Measurements from ENCODE around the gene FAM131C. TPM values are rescaled to one million over a fixed set of nuclear protein-coding genes. Genes with fewer than 3 reads are reported as not detected.
"Not testable (repeated sequence)": the region's sequence is repeated elsewhere in the genome, so short reads cannot be mapped to it uniquely, and the experiment has no call there.

The FAM131C gene
- total RNA-seq, 1 donor from 2014 or later, result 1.9 TPM

DNA sequence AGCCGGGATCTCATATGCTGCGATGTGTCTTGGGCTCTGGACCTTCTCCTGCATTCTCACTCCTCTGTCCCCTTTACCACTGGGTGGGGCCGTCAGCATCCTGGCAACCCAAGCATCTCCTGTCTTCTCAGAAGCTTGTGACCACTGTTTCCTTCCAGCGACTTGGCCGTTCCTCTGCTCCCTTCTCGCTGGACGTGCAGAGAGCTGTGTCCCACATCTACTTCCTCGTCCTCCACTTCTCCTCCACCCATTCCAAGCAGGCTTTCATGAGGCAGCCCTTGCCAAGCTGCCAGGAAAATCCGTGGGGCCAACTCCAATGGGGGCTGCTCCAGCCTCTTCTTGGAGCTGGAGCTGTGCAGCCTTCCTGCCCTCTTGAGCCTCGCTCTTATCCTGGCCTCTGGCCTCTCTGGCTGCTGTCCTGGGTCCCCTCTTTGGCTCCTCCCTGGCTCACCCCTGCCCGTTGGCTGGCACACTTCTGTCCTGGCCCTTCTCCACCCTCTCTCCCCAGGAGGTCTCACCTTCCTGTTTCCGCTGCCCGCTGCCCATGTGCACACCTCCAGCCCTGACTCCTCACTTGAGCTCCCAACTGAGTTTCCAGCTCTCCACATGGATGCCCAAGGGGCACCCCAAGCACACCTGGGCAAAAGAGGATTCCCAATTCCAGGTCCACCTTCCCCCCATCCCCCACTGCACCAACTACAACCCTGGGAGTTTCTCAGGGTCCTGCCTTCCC lies 8.7 kb downstream of the FAM131C start:
- H3K4me1 Mint-ChIP-seq, result peaks cover 20% of the 10 kb centered on the region
- H3K4me3 Mint-ChIP-seq, result no peak overlapping the region
- no peak overlapping the region for H3K27ac Mint-ChIP-seq
- no peak for DNase-seq (ENCODE audit: low spot score in 2 of 2, unreplicated experiment in 2 of 2)
- TF ChIP-seq CTCF (IDR thresholded peaks at IDR 0.05; ENCODE audit: unreplicated experiment), result no peak
- no peaks in the 10 kb centered on the region for H3K9me3 Mint-ChIP-seq
- no peaks in the 10 kb centered on the region for H3K27me3 Mint-ChIP-seq (ENCODE audit: low read depth)
- H3K36me3 Mint-ChIP-seq, result no peaks in the 10 kb centered on the region

GRCh38 chr1:16063921-16064320 lies 9.5 kb downstream of the FAM131C start:
- DNase-seq (ENCODE audit: low spot score in 2 of 2, unreplicated experiment in 2 of 2), result no peak
- Mint-ChIP-seq H3K4me1 (peaks cover 20% of the 10 kb centered on the region), H3K27ac (no peak overlapping the region), H3K4me3 (no peak overlapping the region), H3K9me3 (no peaks in the 10 kb centered on the region), H3K36me3 (no peaks in the 10 kb centered on the region), H3K27me3 (ENCODE audit: low read depth) (no peaks in the 10 kb centered on the region)
- no peak for TF ChIP-seq CTCF (IDR thresholded peaks at IDR 0.05; ENCODE audit: unreplicated experiment)

- H3K27me3 Mint-ChIP-seq (ENCODE audit: low read depth), result no peaks in the 10 kb centered on the region
- H3K27ac Mint-ChIP-seq, result no peak overlapping the region
- TF ChIP-seq CTCF (IDR thresholded peaks at IDR 0.05; ENCODE audit: unreplicated experiment), result no peak
- H3K4me1 Mint-ChIP-seq, result peaks cover 20% of the 10 kb centered on the region
- DNase-seq (ENCODE audit: low spot score in 2 of 2, unreplicated experiment in 2 of 2), result no peak
- H3K4me3 Mint-ChIP-seq, result no peak overlapping the region
- no peaks in the 10 kb centered on the region for H3K36me3 Mint-ChIP-seq
- no peaks in the 10 kb centered on the region for H3K9me3 Mint-ChIP-seq
These were observed 10.1 kb downstream of the FAM131C start for GRCh38 chr1:16063226-16063829.

- not testable (repeated sequence) for DNase-seq (ENCODE audit: low spot score in 2 of 2, unreplicated experiment in 2 of 2); H3K27me3 Mint-ChIP-seq (ENCODE audit: low read depth); H3K9me3 Mint-ChIP-seq; H3K27ac Mint-ChIP-seq; H3K4me3 Mint-ChIP-seq; H3K36me3 Mint-ChIP-seq
- peaks cover 18% of the 10 kb centered on the region for H3K4me1 Mint-ChIP-seq
These were observed 10.8 kb downstream of the FAM131C start for GRCh38 chr1:16062687-16063075.

GRCh38 chr1:16061989-16062686 lies 11.3 kb downstream of the FAM131C start:
- not testable (repeated sequence) for H3K27me3 Mint-ChIP-seq (ENCODE audit: low read depth); H3K27ac Mint-ChIP-seq

DNA sequence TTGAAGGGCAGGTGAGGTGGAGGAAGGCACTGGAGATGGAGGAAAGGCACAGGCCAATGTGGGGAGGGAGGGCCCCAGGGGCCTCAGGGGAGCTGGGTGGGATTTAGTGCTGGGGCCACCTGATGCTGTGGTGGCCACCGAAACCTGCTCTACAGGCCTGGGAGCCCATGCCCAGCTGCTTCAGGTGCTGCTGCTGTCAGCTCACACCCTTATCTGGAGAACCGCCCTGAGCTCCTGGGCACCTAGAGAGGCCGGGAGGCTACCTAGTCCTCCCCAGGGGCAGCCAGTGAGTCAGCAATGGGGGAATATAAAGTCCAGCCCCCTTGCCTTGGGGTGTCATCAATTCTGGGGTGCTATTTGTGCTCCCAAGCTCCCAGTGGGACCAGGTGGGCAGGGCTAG lies 12.2 kb downstream of the FAM131C start:
- H3K36me3 Mint-ChIP-seq, result no peaks in the 10 kb centered on the region
- H3K4me1 Mint-ChIP-seq, result peaks cover 14% of the 10 kb centered on the region
- no peak for DNase-seq (ENCODE audit: low spot score in 2 of 2, unreplicated experiment in 2 of 2)
- no peak overlapping the region for H3K27ac Mint-ChIP-seq
- H3K27me3 Mint-ChIP-seq (ENCODE audit: low read depth), result peaks cover 1% of the 10 kb centered on the region
- no peak overlapping the region for H3K4me3 Mint-ChIP-seq
- TF ChIP-seq CTCF (IDR thresholded peaks at IDR 0.05; ENCODE audit: unreplicated experiment), result no peak
- no peaks in the 10 kb centered on the region for H3K9me3 Mint-ChIP-seq

More at GRCh38 chr1:16061989-16062686, 11.3 kb downstream of the FAM131C start:
- not testable (repeated sequence) for H3K9me3 Mint-ChIP-seq; DNase-seq (ENCODE audit: low spot score in 2 of 2, unreplicated experiment in 2 of 2); H3K36me3 Mint-ChIP-seq; H3K4me3 Mint-ChIP-seq
- peaks cover 14% of the 10 kb centered on the region for H3K4me1 Mint-ChIP-seq

- not testable (repeated sequence) for H3K27ac Mint-ChIP-seq; H3K36me3 Mint-ChIP-seq; H3K4me3 Mint-ChIP-seq; H3K9me3 Mint-ChIP-seq; H3K27me3 Mint-ChIP-seq (ENCODE audit: low read depth); DNase-seq (ENCODE audit: low spot score in 2 of 2, unreplicated experiment in 2 of 2)
- H3K4me1 Mint-ChIP-seq, result peaks cover 12% of the 10 kb centered on the region
These were observed 14.9 kb downstream of the FAM131C start for GRCh38 chr1:16058394-16059120.

GRCh38 chr1:16057314-16057915 lies 16.0 kb downstream of the FAM131C start:
- H3K27me3 Mint-ChIP-seq (ENCODE audit: low read depth); H3K4me3 Mint-ChIP-seq; H3K36me3 Mint-ChIP-seq; H3K9me3 Mint-ChIP-seq; DNase-seq (ENCODE audit: low spot score in 2 of 2, unreplicated experiment in 2 of 2); H3K27ac Mint-ChIP-seq: not testable (repeated sequence)
- H3K4me1 Mint-ChIP-seq, result peaks cover 12% of the 10 kb centered on the region

DNA sequence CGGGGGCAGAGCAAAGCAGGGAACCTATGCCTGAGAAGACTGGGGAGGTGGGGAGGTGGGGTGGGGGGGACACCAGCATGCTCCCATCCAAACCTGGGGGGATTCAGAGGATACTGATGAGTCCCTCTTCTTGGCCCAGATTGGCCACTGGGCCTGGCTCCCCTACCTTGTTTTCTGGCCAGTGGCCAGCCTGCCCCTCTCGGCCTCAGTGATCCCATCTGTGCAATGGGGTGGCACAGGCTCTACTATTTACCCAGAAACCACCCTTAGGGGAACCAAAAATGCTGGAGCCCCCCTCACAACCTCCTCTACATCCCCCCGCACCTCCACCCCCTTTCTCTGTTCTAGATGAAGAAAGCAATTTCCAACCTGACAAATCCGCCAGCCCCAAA lies 16.9 kb downstream of the FAM131C start:
- DNase-seq (ENCODE audit: low spot score in 2 of 2, unreplicated experiment in 2 of 2); H3K36me3 Mint-ChIP-seq; H3K27ac Mint-ChIP-seq; H3K27me3 Mint-ChIP-seq (ENCODE audit: low read depth); H3K9me3 Mint-ChIP-seq; H3K4me3 Mint-ChIP-seq: not testable (repeated sequence)
- peaks cover 12% of the 10 kb centered on the region for H3K4me1 Mint-ChIP-seq

Measured in mesothelial cell of epicardium (in vitro differentiated cells).